ENCODE data around the gene ZNF595.

GRCh38 chr4:99863-100262, 46.7 kb downstream of the ZNF595 start:
- TF ChIP-seq CTCF (IDR thresholded peaks at IDR 0.05) = no peak
- no peak for TF ChIP-seq EP300 (IDR thresholded peaks at IDR 0.05)
